ENCODE measurements around the gene CD48.
"Not testable (repeated sequence)": the region's sequence is repeated elsewhere in the genome, so short reads cannot be mapped to it uniquely, and the experiment has no call there.

Gene CD48

GRCh38 chr1:160708118-160708517 is 3.5 kb downstream of the CD48 start:
- no peak overlapping the region for H3K9ac ChIP-seq
- no peak for TF ChIP-seq CTCF (conservative IDR thresholded peaks at IDR 0.05; ENCODE audit: low read depth, low read length)
- H3K4me3 ChIP-seq (IDR thresholded peaks at IDR 0.05; ENCODE audit: insufficient read depth, low read depth, low read length) = no peak overlapping the region
- H3K27me3 ChIP-seq (ENCODE audit: insufficient read depth, low read depth) = no peaks in the 10 kb centered on the region
- H2AFZ ChIP-seq (ENCODE audit: low read depth) = no peak overlapping the region
- H3K36me3 ChIP-seq (ENCODE audit: insufficient read depth) = no peaks in the 10 kb centered on the region
- peaks cover 70% of the 10 kb centered on the region for H3K4me1 ChIP-seq (ENCODE audit: low read depth, poor library complexity, severe bottlenecking)
- peak overlapping the region; percentile 98; the same call in 1 of the 2 replicates for H3K4me2 ChIP-seq
- no peak overlapping the region for H3K27ac ChIP-seq
- no peaks in the 10 kb centered on the region; the same call in 1 of the 2 replicates for H3K79me2 ChIP-seq (ENCODE audit: insufficient read depth, low read depth)
- no peaks in the 10 kb centered on the region for H4K20me1 ChIP-seq (ENCODE audit: insufficient read depth)

- Histone ChIP-seq H3K27me3 (ENCODE audit: insufficient read depth, low read depth) (no peaks in the 10 kb centered on the region), H3K27ac (no peak overlapping the region), H3K4me3 (IDR thresholded peaks at IDR 0.05; ENCODE audit: insufficient read depth, low read depth, low read length) (no peak overlapping the region), H2AFZ (ENCODE audit: low read depth) (no peak overlapping the region), H3K4me2 (peak overlapping the region; percentile 98), H3K36me3 (ENCODE audit: insufficient read depth) (no peaks in the 10 kb centered on the region), H3K79me2 (ENCODE audit: insufficient read depth, low read depth) (no peaks in the 10 kb centered on the region; the same call in 1 of the 2 replicates), H3K9ac (no peak overlapping the region), H4K20me1 (ENCODE audit: insufficient read depth) (no peaks in the 10 kb centered on the region), H3K4me1 (ENCODE audit: low read depth, poor library complexity, severe bottlenecking) (peaks cover 63% of the 10 kb centered on the region)
- TF ChIP-seq CTCF (conservative IDR thresholded peaks at IDR 0.05; ENCODE audit: low read depth, low read length) = 0 out of 2 replicates have a peak, but pooled peaks have one; percentile 6
Measured at GRCh38 chr1:160707236-160708064, 4.2 kb downstream of the CD48 start.

- Histone ChIP-seq H3K79me2 (ENCODE audit: insufficient read depth, low read depth) (no peaks in the 10 kb centered on the region; the same call in 1 of the 2 replicates), H3K27me3 (ENCODE audit: insufficient read depth, low read depth) (no peaks in the 10 kb centered on the region), H3K4me1 (ENCODE audit: low read depth, poor library complexity, severe bottlenecking) (peaks cover 56% of the 10 kb centered on the region), H4K20me1 (ENCODE audit: insufficient read depth) (no peaks in the 10 kb centered on the region), H3K9ac (no peak overlapping the region), H3K4me3 (IDR thresholded peaks at IDR 0.05; ENCODE audit: insufficient read depth, low read depth, low read length) (no peak overlapping the region), H3K36me3 (ENCODE audit: insufficient read depth) (no peaks in the 10 kb centered on the region), H3K27ac (no peak overlapping the region), H3K4me2 (peak overlapping the region; percentile 98), H2AFZ (ENCODE audit: low read depth) (no peak overlapping the region)
- TF ChIP-seq CTCF (conservative IDR thresholded peaks at IDR 0.05; ENCODE audit: low read depth, low read length) = no peak
Measured at GRCh38 chr1:160706526-160707235, 4.9 kb downstream of the CD48 start.

- no peak overlapping the region for H2AFZ ChIP-seq (ENCODE audit: low read depth)
- no peaks in the 10 kb centered on the region; the same call in 1 of the 2 replicates for H3K79me2 ChIP-seq (ENCODE audit: insufficient read depth, low read depth)
- peaks cover 46% of the 10 kb centered on the region for H3K4me1 ChIP-seq (ENCODE audit: low read depth, poor library complexity, severe bottlenecking)
- H3K4me3 ChIP-seq (IDR thresholded peaks at IDR 0.05; ENCODE audit: insufficient read depth, low read depth, low read length) = no peak overlapping the region
- H4K20me1 ChIP-seq (ENCODE audit: insufficient read depth) = no peaks in the 10 kb centered on the region
- H3K27ac ChIP-seq = no peak overlapping the region
- no peaks in the 10 kb centered on the region for H3K27me3 ChIP-seq (ENCODE audit: insufficient read depth, low read depth)
- H3K36me3 ChIP-seq (ENCODE audit: insufficient read depth) = no peaks in the 10 kb centered on the region
- H3K9ac ChIP-seq = no peak overlapping the region
- 0 out of 2 replicates have a peak, but pooled peaks have one; percentile 26 for TF ChIP-seq CTCF (conservative IDR thresholded peaks at IDR 0.05; ENCODE audit: low read depth, low read length)
- no peak overlapping the region for H3K4me2 ChIP-seq
Measured at GRCh38 chr1:160705742-160706141, 5.9 kb downstream of the CD48 start.

- not testable (repeated sequence) for H3K27me3 ChIP-seq (ENCODE audit: insufficient read depth, low read depth); H4K20me1 ChIP-seq (ENCODE audit: insufficient read depth); H3K36me3 ChIP-seq (ENCODE audit: insufficient read depth); H3K9ac ChIP-seq; H3K79me2 ChIP-seq (ENCODE audit: insufficient read depth, low read depth); H2AFZ ChIP-seq (ENCODE audit: low read depth); H3K4me3 ChIP-seq (IDR thresholded peaks at IDR 0.05; ENCODE audit: insufficient read depth, low read depth, low read length); H3K4me2 ChIP-seq; H3K27ac ChIP-seq
- peaks cover 41% of the 10 kb centered on the region for H3K4me1 ChIP-seq (ENCODE audit: low read depth, poor library complexity, severe bottlenecking)
Measured at GRCh38 chr1:160705212-160705621, 6.4 kb downstream of the CD48 start.
